GM12872 (cell line): Measurements from ENCODE around the gene DERA.
A peak's percentile ranks its signal among the peaks of the same experiment; 100 is the strongest.

Experiments
- CTCF ChIP-seq: IDR thresholded peaks from 3 replicates; pipeline ENCODE4 v1.5.1; 2011; ENCODE audit warnings: low read depth, mild to moderate bottlenecking, low read length, moderate library complexity; ENCODE audit not compliant: insufficient read depth

The DERA gene

GRCh38 chr12:15892645-15893259 lies 18.4 kb upstream of the DERA start:
- no peak for TF ChIP-seq CTCF

- TF ChIP-seq CTCF, result no peak
These were observed 17.9 kb upstream of the DERA start for GRCh38 chr12:15893260-15893659.

- no peak for TF ChIP-seq CTCF
These were observed 14.3 kb upstream of the DERA start for GRCh38 chr12:15896867-15897266.

GRCh38 chr12:15897433-15897832 lies 13.7 kb upstream of the DERA start:
- TF ChIP-seq CTCF, result no peak

- peak; percentile 58 for TF ChIP-seq CTCF
These were observed 11.8 kb upstream of the DERA start for GRCh38 chr12:15899282-15899870.

- no peak for TF ChIP-seq CTCF
These were observed 6.7 kb upstream of the DERA start for GRCh38 chr12:15904378-15904920.

GRCh38 chr12:15910468-15910863 lies 666 bp upstream of the DERA start:
- no peak for TF ChIP-seq CTCF
